HG02623 (cell line): Measurements from ENCODE around the gene RPAP2.
A peak's percentile ranks its signal among the peaks of the same experiment; 100 is the strongest.
"Not testable (repeated sequence)": the region's sequence is repeated elsewhere in the genome, so short reads cannot be mapped to it uniquely, and the experiment has no call there.

Experiments
- ATAC-seq: cut with Tn5 transposase; IDR thresholded peaks from one replicate; pipeline ENCODE4 v1.9.1; 2021; ENCODE audit warnings: moderate library complexity; ENCODE audit not compliant: unreplicated experiment

RPAP2 gene

DNA sequence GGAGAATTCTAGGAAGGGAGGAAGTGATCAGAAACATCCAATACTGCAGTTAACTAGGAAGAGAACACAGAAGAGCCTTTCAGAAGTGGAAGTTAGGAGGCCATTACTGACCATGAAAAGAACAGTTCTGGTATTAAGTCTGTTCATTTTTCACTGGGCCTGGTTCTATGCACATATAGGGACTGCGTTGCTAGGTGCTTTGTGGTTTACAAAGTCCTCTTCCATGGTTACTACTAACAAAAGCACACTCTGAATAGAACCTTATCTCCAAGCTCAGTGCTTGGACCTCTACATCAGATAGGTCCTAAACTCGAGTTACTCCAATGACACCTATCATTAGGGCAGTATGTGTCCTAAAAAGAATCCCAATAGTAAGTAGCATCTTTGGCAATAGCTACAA, 75.4 kb downstream of the RPAP2 start:
- no peak for ATAC-seq

DNA sequence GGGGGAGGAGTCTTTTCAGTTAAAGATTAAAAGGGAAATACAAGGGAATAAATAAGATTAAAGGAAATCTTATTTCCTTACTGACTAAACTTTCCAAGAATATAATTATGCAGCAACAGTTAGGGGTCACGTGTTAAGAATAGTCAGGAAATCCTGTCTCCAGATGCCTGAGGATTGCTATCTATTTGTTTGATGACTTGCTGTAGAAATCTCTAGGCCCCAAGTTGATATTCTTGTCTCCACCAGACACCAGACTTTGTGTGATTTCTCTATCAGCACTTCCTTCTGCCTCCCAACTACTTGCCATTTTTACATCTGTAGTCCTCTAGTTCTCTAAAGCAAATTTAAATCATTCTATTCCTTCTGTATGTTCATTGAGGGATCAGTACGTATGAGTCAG, 77.5 kb downstream of the RPAP2 start:
- no peak for ATAC-seq

DNA sequence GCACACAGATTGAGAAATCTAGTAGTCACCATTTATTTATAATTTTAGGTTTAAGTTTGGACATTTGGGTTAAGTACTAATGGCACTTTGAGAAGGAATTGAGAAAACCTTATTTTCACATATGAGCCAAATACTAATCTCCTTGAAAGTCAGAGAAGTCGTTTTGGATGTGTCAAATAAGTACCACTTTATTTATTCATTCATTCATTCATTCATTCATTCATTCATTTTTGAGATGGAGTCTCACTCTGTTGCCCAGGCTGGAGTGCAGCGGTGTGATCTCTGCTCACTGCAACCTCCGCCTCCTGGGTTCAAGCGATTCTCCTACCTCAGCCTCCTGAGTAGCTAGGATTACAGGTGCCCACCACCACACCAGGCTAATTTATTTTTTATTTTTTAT, 79.1 kb downstream of the RPAP2 start:
- ATAC-seq: not testable (repeated sequence)

DNA sequence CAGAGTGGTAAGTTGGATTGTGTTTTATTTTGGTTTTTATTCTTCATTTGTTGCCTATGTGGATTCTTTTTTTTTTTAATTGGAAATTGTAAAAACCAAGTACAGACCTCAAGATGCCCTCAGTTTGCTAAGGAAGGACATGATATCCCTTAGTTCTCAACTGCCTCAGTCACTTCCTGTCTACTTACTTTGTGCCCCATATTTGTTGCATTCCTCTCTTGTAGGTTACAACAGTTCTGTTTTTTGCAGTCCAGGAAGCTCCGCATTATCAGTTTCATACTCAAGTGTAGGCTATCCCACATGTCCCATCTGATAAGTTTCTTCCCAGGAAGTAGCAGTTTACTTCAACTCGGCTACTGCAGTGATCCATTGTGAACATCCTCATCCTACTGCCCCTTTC, 82.0 kb downstream of the RPAP2 start:
- ATAC-seq: no peak

DNA sequence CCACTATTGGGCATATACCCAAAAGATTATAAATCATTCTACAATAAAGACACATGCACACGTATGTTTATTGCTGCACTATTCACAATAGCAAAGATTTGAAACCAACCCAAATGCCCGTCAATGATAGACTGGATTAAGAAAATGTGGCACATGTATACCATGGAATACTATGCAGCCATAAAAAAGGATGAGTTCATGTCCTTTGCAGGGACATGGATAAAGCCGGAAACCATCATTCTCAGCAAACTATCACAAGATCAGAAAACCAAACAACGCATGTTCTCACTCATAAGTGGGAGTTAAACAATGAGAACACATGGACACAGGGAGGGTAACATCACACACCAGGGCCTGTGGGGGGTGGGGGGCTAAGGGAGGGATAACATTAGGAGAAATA, 95.1 kb downstream of the RPAP2 start:
- ATAC-seq: not testable (repeated sequence)

DNA sequence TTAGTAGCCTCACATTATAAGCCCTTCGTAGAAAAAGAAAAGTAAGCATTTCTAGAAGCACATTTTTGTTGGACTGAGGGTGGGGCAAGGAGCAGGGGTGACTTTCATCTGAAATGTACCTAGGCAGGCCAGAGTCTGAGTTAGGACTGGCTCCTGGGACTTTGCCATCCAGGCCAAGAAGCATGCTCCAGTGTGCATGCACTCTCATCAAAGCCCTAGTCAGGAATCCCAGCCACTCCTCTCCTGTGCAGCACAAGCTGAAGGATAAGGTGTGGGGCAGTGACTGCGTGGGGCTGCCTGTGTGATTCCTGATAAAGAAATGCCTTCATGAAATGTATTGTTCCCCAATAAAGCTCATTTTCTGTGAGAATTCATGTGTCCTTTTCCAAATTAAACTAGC, 99.7 kb downstream of the RPAP2 start:
- no peak for ATAC-seq

DNA sequence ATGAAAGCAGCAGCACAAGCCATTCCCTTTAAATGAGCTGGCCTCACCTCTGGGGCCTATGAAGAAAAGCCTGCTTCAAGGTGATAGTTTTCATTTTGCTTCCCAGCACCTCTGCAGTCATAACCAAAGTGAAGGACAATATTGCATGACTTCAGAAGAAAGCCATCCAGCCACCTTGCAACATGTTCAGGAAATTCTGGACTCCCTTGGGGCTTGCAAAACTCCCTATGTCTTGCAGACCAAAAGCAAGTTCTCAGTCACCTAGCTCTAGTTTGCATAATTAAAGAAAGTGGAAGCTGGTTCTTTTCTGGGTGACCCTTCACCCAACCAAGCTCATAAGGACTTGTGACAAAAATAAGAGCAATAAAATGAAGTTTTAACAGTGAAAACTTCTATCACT, 100.2 kb downstream of the RPAP2 start:
- peak; percentile 81 for ATAC-seq

DNA sequence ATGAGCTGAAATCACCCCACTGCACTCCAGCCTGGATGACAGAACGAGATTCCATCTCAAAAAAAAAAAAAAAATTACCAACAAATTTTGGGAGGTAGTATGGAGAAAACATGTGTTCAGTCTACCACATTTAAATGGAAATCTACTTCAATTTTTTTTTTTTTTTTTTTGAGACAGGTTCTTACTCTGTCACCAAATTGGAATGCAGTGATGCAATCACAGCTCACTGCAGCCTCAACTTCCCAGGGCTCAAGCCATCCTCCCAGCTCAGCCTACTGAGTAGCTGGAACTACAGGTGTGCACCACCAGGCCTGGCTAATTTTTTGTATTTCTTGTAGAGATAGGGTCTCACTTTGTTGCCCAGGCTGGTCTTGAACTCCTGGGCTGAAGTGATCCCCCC, 105.8 kb downstream of the RPAP2 start:
- ATAC-seq: no peak

DNA sequence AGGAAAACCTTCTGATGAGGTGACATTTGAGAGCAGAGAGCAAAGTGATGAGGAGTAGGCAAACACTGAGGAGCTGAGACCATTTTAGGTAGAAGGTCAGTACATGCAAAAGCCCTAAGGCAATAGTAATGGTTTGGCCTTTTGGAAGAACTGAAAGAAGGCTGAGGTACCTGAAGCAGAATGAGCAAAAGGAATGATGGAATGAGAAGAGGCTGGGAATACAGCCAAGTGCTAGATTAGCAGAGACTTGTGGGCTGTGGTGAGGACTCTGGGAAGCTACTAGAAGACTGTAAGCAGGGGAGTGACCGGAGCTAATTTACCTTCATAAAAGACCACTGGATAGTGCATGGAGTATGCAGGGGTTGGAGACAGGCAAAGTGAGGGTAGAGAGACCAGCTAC, 110.0 kb downstream of the RPAP2 start:
- no peak for ATAC-seq

DNA sequence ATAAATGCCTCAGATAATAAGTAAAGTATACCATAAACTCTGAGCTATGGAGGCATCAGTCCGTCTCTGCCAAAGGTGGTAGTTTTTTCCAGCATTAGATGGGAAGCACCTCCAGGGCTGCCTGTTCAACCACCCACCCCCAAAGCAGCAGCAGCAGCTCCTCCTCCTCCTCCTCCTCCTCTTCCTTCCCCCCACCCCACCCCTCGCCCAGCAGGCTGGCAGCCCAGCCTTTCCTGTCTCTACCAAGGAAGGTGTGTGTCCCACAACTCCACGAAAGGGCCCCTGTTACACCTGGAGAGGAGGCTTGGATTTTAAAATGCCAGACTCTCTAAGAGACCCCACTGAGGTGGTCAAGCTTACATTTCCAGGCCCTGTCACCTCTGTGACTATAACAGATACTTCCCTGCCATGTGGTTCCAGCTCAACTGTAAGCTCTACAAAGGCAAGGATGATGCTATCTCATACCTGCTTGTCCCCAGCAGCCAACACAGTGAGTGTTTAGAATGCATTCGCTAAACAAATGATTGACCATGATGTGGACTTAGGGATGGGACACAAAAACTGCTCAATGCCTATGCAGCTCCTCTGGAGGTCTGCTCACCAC, 111.2 kb downstream of the RPAP2 start:
- no peak for ATAC-seq

DNA sequence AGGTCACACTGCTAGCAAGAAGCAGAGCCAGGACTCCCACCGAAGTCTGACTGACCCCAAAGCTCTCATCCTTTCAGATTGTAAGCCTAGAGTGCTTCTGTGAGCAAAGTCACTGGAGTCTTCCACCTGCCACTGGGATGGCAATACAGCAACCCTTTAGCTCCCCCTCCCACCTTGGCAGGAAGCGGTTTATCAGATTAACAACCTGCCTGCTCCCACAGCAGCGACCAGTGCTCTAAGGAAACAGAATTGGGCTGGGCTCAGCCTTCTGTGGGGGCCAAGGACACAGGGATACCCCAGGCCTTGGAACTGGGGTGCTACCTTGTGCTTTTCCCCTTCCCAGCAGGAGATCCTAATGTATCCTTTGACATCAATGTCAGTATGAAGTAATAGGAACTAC, 111.8 kb downstream of the RPAP2 start:
- no peak for ATAC-seq

DNA sequence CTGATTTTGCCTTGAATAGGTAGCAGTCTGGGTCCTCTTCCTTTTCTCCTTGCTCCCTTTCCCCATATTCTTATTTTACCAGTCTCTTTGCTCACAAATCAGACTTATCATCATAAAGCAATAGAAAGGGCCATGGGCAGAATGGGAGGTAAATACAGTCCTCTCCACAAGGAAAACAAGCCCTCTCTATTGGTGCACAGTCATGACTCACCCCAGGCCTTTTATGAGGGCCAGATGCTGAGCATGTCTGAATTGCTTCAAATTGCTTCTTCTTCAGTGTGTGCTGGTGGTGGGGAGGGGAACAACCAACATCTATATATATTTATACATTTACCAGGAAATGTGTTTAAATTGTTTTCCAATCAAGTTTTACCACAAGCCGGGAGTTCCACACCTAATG, 112.7 kb downstream of the RPAP2 start:
- ATAC-seq: no peak

DNA sequence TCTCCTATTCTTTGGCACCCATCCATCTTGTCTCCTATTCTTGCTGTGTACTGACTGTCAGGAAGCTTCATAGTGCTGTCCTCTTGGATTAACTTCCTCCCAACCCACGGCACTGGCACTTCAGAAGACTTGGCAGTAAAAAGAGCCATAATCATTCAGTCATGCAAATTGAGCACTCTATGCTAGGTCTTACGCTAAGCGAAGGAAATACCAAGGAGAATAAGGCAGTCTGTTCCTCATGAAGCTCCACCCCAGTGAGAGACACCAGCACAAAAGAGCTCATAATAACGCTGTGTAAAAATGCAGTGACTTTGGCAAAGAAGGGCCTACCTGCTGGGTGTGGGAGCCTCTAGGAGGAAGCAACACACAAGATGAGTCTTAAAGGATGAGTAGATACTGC, 120.8 kb downstream of the RPAP2 start:
- ATAC-seq: no peak

DNA sequence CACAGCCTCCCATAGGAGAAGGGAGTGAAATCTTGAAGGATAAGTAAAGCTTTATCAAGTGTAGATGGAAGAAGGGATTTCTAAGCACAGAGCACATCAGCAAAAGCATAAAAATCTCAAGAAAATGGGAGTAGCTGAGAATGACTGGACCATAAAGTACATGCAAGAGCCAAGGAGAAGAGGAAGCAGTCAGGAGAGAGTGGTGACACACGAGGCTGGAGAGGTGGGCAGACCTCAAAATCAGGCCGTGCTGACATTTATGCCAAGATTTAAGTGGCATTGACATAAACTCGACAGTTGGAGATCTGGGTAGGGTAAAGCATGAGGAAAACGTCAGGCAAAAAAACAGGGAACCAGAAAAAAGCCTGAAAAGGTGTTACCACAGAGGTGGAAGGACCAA, 125.5 kb downstream of the RPAP2 start:
- ATAC-seq: no peak

DNA sequence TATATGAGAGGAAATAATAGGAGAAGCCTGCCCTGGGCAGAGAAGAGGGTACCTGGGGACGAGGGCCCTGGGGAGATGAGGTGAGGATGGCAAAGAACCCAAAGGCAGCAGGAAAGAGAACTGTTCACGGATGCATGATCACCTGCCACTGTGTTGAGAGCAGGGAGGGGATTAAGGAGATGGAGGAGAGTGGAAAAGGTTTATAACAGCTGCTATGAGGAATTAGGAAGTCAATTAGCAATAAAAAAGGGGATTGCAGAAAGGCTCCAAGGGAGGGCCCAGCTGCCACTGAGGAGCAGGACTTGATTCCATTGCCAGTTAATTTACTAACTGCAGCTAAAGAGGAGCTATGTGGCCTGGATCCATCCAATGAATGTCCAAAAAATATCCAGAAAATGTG, 126.8 kb downstream of the RPAP2 start:
- no peak for ATAC-seq

DNA sequence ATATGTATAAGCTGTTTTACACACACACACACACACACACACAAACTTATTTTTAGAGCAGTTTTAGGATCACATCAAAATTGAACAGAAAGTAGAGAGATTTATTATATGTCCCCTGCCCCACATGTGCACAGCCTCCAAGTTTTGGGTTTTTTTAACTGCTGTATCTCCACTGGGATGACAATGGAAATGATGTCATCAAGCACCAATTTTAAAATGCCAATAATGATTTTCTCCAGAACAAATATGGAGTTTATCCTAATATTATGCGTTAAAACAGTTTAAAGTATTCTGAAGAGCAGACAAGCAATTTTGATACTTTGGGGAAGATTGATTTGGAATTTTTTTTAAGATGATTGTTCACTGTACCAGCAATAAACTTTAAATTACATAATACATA, 131.2 kb downstream of the RPAP2 start:
- ATAC-seq: no peak

DNA sequence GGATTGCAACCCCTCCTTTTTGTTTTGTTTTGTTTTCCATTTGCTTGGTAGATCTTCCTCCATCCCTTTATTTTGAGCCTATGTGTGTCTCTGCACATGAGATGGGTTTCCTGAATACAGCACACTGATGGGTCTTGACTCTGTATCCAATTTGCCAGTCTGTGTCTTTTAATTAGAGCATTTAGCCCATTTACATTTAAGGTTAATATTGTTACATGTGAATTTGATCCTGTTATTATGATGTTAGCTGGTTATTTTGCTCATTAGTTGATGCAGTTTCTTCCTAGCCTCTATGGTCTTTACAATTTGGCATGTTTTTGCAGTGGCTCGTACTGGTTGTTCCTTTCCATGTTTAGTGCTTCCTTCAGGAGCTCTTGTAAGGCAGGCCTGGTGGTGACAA, 135.7 kb downstream of the RPAP2 start:
- ATAC-seq: not testable (repeated sequence)

DNA sequence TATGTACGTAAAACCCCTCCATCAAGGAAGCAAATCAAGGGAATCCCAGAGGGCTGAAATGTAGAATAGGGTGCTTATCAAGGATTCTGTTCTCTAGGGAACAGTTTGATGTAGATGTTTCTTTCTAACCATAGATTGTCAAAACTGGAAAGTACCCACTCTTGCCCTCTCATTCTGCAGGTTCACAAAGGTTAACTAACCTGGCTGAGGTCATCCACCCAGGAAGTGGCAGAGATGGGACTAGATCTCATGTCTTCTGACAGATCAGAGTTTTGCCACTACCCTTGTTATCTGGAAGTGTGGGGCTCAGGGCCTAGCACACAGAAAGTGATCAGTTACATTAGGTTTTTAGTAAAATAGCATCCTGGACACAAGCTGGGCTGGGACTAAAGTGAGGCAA, 140.4 kb downstream of the RPAP2 start:
- no peak for ATAC-seq

DNA sequence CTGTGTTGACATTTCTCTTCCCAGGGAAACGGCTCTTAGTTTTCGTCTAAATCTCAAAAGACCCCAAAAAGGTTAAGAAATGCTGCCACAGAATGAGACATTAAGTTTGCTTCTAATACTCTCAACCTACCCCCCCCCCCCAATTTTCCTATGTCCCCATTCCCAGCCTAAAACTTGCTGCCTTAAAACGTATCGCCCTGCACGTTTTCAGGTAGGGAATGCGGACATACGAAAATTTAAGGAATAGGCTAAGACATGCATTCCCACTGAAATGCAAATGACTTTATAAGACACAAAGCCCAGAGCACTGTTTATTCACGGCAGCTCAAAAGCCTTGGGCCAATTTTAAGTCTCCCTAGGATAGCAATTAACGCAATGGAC, 142.4 kb downstream of the RPAP2 start:
- ATAC-seq: no peak

DNA sequence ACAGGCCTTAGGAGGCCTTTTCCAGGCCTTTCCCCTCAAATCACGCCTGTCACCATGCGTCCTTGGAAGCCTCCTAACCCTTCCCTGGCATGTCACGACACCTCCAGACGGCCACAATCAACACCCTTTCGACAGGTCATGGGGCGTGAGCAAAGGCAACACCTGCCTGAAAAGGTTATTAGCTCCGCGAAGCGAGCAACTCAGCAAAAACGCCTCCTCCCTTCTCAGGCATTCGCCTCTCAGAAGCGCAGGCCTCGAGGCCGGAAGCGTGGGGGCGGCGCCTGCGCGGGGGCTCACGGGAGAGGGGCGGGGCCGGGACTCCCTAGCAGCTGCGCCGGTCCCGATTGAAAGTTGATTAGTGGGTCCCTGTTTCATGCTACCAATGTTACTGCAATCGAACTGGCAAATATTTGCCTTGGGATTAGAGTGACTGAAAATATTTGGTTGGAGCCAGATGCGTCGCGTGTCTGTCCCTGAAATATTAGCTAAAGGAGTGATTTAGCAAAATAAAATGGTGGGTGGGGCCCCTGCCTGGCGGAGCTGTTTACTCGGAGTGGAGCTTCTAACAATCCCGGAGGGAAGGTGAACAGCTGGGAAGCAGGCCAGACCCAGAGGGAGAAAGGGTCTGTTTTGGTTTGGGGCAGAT, 143.0 kb downstream of the RPAP2 start:
- ATAC-seq: no peak

DNA sequence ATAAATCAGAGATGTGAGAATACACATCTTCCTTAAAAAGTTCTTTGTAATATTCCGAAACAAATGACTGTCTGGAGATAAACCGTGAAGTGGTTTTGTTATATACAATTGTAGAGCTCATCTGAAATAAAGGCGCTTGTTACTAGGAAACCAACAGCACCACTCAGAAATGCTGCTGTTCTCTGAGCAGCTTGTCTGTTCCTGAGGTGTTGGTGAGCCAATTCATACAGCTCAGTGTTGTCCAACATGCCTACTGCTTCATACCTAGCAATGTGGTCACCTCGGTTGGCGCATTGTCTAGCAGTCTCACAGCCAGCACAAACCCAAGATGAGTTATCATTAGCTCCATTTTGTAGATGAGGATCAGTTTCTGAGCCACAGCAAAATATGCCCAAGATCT, 143.5 kb downstream of the RPAP2 start:
- ATAC-seq: no peak

DNA sequence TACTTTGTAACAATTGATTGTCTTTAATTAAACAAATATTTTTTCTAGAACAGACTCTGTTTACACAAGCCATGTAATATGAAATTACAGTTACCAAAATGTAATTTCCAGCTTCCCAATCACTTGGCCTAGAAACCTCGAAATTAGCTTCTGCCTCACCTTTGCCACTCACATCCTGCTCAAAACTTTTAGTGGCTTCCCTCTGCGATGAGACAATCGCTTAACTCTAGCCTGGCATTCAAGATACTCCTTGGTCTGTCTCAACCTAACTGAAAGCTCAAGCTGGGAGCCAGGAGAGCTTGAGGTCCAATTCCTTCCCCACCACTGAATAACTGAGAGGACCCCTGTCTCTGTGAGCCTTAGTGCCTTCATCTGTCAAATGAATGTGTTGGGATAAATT, 145.0 kb downstream of the RPAP2 start:
- ATAC-seq: no peak

DNA sequence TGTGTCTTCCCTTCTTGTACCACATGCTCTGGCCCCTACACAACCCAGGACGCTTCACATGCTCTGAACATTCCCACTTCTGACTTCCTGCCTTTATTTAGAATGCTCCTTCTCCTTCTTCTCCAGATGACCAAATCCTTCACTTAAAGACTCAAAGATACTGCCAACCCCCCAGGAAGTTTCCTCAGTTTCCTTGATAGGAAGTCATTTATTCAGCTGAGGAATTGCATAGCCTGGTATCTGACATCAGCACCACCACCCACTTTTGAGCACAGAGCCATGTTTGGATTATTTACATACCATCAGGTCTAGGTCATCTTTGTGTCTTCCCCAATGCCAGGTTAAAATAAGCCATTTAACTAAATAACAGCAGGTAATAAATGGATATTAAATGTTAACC, 145.5 kb downstream of the RPAP2 start:
- ATAC-seq: no peak
